Measurements from ENCODE around the gene PIK3R5. TPM values are rescaled to one million over a fixed set of nuclear protein-coding genes. Genes with fewer than 3 reads are reported as not detected.

Gene PIK3R5
- total and polyA plus RNA-seq, 2 donors (not counting 3 experiments of a cell fraction or from before 2014, with no cell fraction given), result not detected

GRCh38 chr17:8938933-8939332 lies 26.6 kb downstream of the PIK3R5 start:
- no peaks in the 10 kb centered on the region for H3K4me1 ChIP-seq (ENCODE audit: control insufficient read depth, extremely low read depth, insufficient read depth, low read length)
- CTCF ChIA-PET, result no interaction called here
- BruUV-seq (replicated peaks), result no TSS peak
- no peaks in the 10 kb centered on the region for H3K36me3 ChIP-seq (ENCODE audit: control insufficient read depth in 2 of 2, extremely low read depth in 1 of 2, insufficient read depth in 2 of 2, low read length in 2 of 2)
- no peak overlapping the region for H3K4me2 ChIP-seq (ENCODE audit: insufficient read depth, low read length)
- H3K9me1 ChIP-seq (replicated peaks; ENCODE audit: control insufficient read depth, extremely low read depth, insufficient read depth, low read length), result no peaks in the 10 kb centered on the region
- no peaks in the 10 kb centered on the region for H3K9me3 ChIP-seq (replicated peaks; ENCODE audit: control insufficient read depth, insufficient read depth, low read length)
- no peaks in the 10 kb centered on the region for H3K27me3 ChIP-seq (ENCODE audit: control insufficient read depth in 2 of 2, insufficient read depth in 2 of 2, low read length in 2 of 2)
- intact Hi-C loops (cut with micrococcal nuclease) (no loop called here), dilution Hi-C loops (cut with MboI; ENCODE audit: extremely low pct_ligation_motif_present, low sequenced_read_pairs) (no loop called here)
- no peak overlapping the region for H3K4me3 ChIP-seq (replicated peaks in 1 of 3; ENCODE audit: insufficient read depth in 1 of 3, low read depth in 1 of 3, low read length in 3 of 3)
- no peaks in the 10 kb centered on the region for H4K20me1 ChIP-seq (replicated peaks; ENCODE audit: control insufficient read depth, extremely low read depth, insufficient read depth, low read length)
- no peak overlapping the region for H2AFZ ChIP-seq (ENCODE audit: low read depth, low read length)
- no peaks in the 10 kb centered on the region for H3K79me2 ChIP-seq (ENCODE audit: control insufficient read depth, insufficient read depth, low read length)
- no peak overlapping the region for H3K9ac ChIP-seq (replicated peaks; ENCODE audit: extremely low read depth, insufficient read depth, low read length)
- POLR2A ChIA-PET, result no interaction called here
- FAIRE-seq (no peak), DNase-seq (ENCODE audit: low read depth, low spot score) (no peak)
- no peak overlapping the region for H3K27ac ChIP-seq (ENCODE audit: insufficient read depth, low read depth, low read length)
- TF ChIP-seq JUN (IDR thresholded peaks at IDR 0.05; ENCODE audit: borderline replicate concordance, insufficient read depth, insufficient read length, low read depth) (no peak), POLR2AphosphoS5 (IDR thresholded peaks at IDR 0.05; ENCODE audit: insufficient read depth, low read depth, low read length) (no peak), POLR2A (IDR thresholded peaks at IDR 0.05; ENCODE audit: low read depth, low read length) (no peak), CTCF (IDR thresholded peaks at IDR 0.05; ENCODE audit: extremely low read depth in 1 of 2, insufficient read depth in 1 of 2, low read depth in 1 of 2, low read length in 2 of 2) (no peak), GATA2 (IDR thresholded peaks at IDR 0.05; ENCODE audit: insufficient read depth, insufficient read length, low read depth, low read length) (no peak), FOS (IDR thresholded peaks at IDR 0.05; ENCODE audit: borderline replicate concordance, insufficient read depth, low read length) (no peak), MYC (IDR thresholded peaks at IDR 0.05; ENCODE audit: low read depth, low read length) (no peak), EZH2 (IDR thresholded peaks at IDR 0.05; ENCODE audit: borderline replicate concordance, low read depth, low read length, severe bottlenecking) (no peak)
- TF ChIP-seq, protein P1, sequence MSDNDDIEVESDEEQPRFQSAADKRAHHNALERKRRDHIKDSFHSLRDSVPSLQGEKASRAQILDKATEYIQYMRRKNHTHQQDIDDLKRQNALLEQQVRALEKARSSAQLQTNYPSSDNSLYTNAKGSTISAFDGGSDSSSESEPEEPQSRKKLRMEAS (IDR thresholded peaks at IDR 0.05; ENCODE audit: insufficient read depth, insufficient read length), result no peak

Measured in endothelial cell of umbilical vein (primary cell).